H1 (cell line): ENCODE data around the gene TNNI2. TPM values are rescaled to one million over a fixed set of nuclear protein-coding genes. Genes with fewer than 3 reads are reported as not detected.

Experiments
- ATF2 ChIP-seq: IDR thresholded peaks from 2 replicates; pipeline ENCODE4 v1.6.1; 2012; ENCODE audit warnings: low read length, inconsistent platforms
- ATF3 ChIP-seq: IDR thresholded peaks from 2 replicates; pipeline ENCODE4 v1.6.1; 2011; ENCODE audit warnings: low read depth, mild to moderate bottlenecking, low read length; ENCODE audit not compliant: insufficient read depth
- FOSL1 ChIP-seq: IDR thresholded peaks from 2 replicates; pipeline ENCODE4 v1.6.1; 2011; ENCODE audit warnings: mild to moderate bottlenecking, low read depth, low read length, moderate library complexity; ENCODE audit not compliant: insufficient read depth
- SUZ12 ChIP-seq: fragments of 200-600 bp; sonication (generic); IDR thresholded peaks from 2 replicates; pipeline ENCODE4 v1.6.1; 2012; ENCODE audit warnings: mild to moderate bottlenecking, inconsistent platforms, low read length, moderate library complexity, mixed read lengths
- polyA plus RNA-seq, 7 experiments: library from polyadenylated mRNA; depleted of rRNA in 3 of 7; stranded (reverse) in 5 of 7; unstranded in 2 of 7; fragments of >200 nt in 5 of 7; fragments of 200-250 nt in 2 of 7; gene quantifications; 1 replicate in 5 of 7; 2 replicates in 1 of 7; 4 replicates in 1 of 7; pipeline versions ENCODE4 v1.2.1 to v1.2.3, GENCODE V29; 2011 to 2013; ENCODE audit warnings: missing spikeins in 2 of 7, mixed read lengths in 2 of 7
- total RNA-seq: library from RNA; stranded (reverse); fragmentation: NEBNext Ultra II Directional; extraction: Animal tissue kit (Norgen Biotek cat#: 25700); gene quantifications from 2 replicates; pipeline ENCODE4 v1.2.1, GENCODE V29; 2021

TNNI2 gene
- total and polyA plus RNA-seq, 2 of the 8 experiments (the other 6 are each of a cell fraction or from before 2014, with no cell fraction given), result not detected

GRCh38 chr11:1888811-1889210 is 50.0 kb downstream of the TNNI2 start (continued):
- TF ChIP-seq ATF3 (no peak), FOSL1 (no peak), SUZ12 (no peak), ATF2 (no peak)
